K562 (cell line): ENCODE results near the gene ENKUR. TPM values are rescaled to one million over a fixed set of nuclear protein-coding genes. Genes with fewer than 3 reads are reported as not detected.

Experiments used
- CEBPG ChIP-seq, 3 experiments: fragments of 200-800 bp in 1 of 3; sonication (Bioruptor generic) in 1 of 3; sonication (generic) in 1 of 3; formaldehyde crosslinking in 1 of 3; IDR thresholded peaks in 2 of 3; conservative IDR thresholded peaks in 1 of 3; 2 replicates each; pipeline versions ENCODE4 v1.6.1 to v1.8.0; 2016 to 2022; ENCODE audit warnings: missing compliant biosample characterization in 2 of 3, missing genetic modification characterization in 2 of 3, mild to moderate bottlenecking in 1 of 3, missing genetic modification reagents in 1 of 3
- HNRNPLL ChIP-seq: fragments of 200-400 bp; formaldehyde crosslinking; IDR thresholded peaks from 2 replicates; pipeline ENCODE4 v1.6.1; 2017; ENCODE audit warnings: low read length, low read depth, mild to moderate bottlenecking; ENCODE audit not compliant: poor library complexity, severe bottlenecking
- HOXB6 ChIP-seq: fragments of 250-450 bp; sonication (Bioruptor Pico); IDR thresholded peaks from 2 replicates; pipeline ENCODE4 v1.5.1; 2022; ENCODE audit warnings: mild to moderate bottlenecking, borderline replicate concordance
- JUND ChIP-seq, 2 experiments: IDR thresholded peaks; 2 replicates in 1 of 2; 3 replicates in 1 of 2; pipeline ENCODE4 v1.6.1; 2011; ENCODE audit warnings: borderline replicate concordance in 2 of 2, low read depth in 2 of 2, low read length in 2 of 2, improper control_type of control experiment in 1 of 2, missing biosample characterization in 1 of 2, missing genetic modification characterization in 1 of 2, missing genetic modification reagents in 1 of 2
- MCM7 ChIP-seq, 2 experiments: fragments of 450-650 bp; IDR thresholded peaks; 2 replicates each; pipeline ENCODE4 v1.6.1; 2016 to 2018
- OTX1 ChIP-seq: fragments of 450-650 bp; formaldehyde crosslinking; IDR thresholded peaks from 2 replicates; pipeline ENCODE4 v1.4.0; 2022; ENCODE audit warnings: mild to moderate bottlenecking
- RB1 ChIP-seq: fragments of 450-650 bp; IDR thresholded peaks from 2 replicates; pipeline ENCODE4 v1.6.1; 2017; ENCODE audit warnings: low read depth, mild to moderate bottlenecking
- ZNF311 ChIP-seq: fragments of 250-450 bp; sonication (Bioruptor Pico); IDR thresholded peaks from 2 replicates; pipeline ENCODE4 v1.4.0; 2020; ENCODE audit warnings: mild to moderate bottlenecking, moderate library complexity
- ZNF551 ChIP-seq: fragments of 250-450 bp; sonication (Bioruptor Pico); IDR thresholded peaks from 2 replicates; pipeline ENCODE4 v1.5.0; 2021; ENCODE audit warnings: mild to moderate bottlenecking, moderate library complexity
- ZNF76 ChIP-seq: fragments of 250-450 bp; sonication (Bioruptor Pico); IDR thresholded peaks from 2 replicates; pipeline ENCODE4 v1.4.0; 2020; ENCODE audit warnings: mild to moderate bottlenecking, moderate library complexity, borderline replicate concordance
- ZNF764 ChIP-seq: fragments of 250-450 bp; sonication (Bioruptor Pico); IDR thresholded peaks from 2 replicates; pipeline ENCODE4 v1.4.0; 2020; ENCODE audit warnings: low read depth, mild to moderate bottlenecking, moderate library complexity
- ZNF780A ChIP-seq: fragments of 250-450 bp; sonication (Bioruptor Pico); IDR thresholded peaks from 2 replicates; pipeline ENCODE4 v1.5.0; 2021; ENCODE audit warnings: mild to moderate bottlenecking
- ZNF830 ChIP-seq: fragments of 250-450 bp; sonication (Bioruptor Pico); IDR thresholded peaks from 2 replicates; pipeline ENCODE4 v1.5.0; 2021; ENCODE audit warnings: mild to moderate bottlenecking
- polyA plus RNA-seq, 8 experiments: library from polyadenylated mRNA; depleted of rRNA in 4 of 8; stranded (reverse) in 5 of 8; unstranded in 3 of 8; fragments of >200 nt; fragmentation: Nextera tagmentation in 2 of 8; fragmentation: Illumina TruSeq in 1 of 8; extraction: Ambion mirVana in 2 of 8; extraction: Trizol in 1 of 8; gene quantifications; 2 replicates each; pipeline versions ENCODE4 v1.2.1 to v1.2.3, GENCODE V29; 2011 to 2014; ENCODE audit warnings: inconsistent platforms in 1 of 8, missing spikeins in 1 of 8
- total RNA-seq, 7 experiments: library from RNA; depleted of rRNA in 6 of 7; stranded (reverse); fragments of >200 nt in 6 of 7; fragmentation: Illumina TruSeq in 2 of 7; extraction: Trizol in 2 of 7; gene quantifications; 2 replicates each; pipeline versions ENCODE4 v1.2.1 to v1.2.3, GENCODE V29; 2011 to 2021; ENCODE audit warnings: low replicate concordance in 1 of 7
- TF ChIP-seq, protein P1 (sequence below): fragments of 250-450 bp; sonication (Bioruptor Pico); IDR thresholded peaks from 2 replicates; pipeline ENCODE4 v1.5.1; 2021; ENCODE audit warnings: mild to moderate bottlenecking
- TF ChIP-seq, protein P2 (sequence below): fragments of 250-450 bp; sonication (Bioruptor Pico); IDR thresholded peaks from 2 replicates; pipeline ENCODE4 v1.4.0; 2020; ENCODE audit warnings: mild to moderate bottlenecking, moderate library complexity
- TF ChIP-seq, protein P3 (sequence below), 2 experiments: fragments of 450-650 bp in 1 of 2; sonication (generic) in 1 of 2; formaldehyde crosslinking in 1 of 2; IDR thresholded peaks in 1 of 2; conservative IDR thresholded peaks in 1 of 2; 2 replicates each; pipeline versions ENCODE4 v1.6.1 to v1.8.1; 2016 to 2023; ENCODE audit warnings: mild to moderate bottlenecking in 2 of 2, moderate library complexity in 2 of 2, inconsistent platforms in 1 of 2, missing genetic modification reagents in 1 of 2
- TF ChIP-seq, protein P4 (sequence below): fragments of 250-450 bp; sonication (Bioruptor Pico); IDR thresholded peaks from 2 replicates; pipeline ENCODE4 v1.8.0; 2022; ENCODE audit warnings: inconsistent platforms
- TF ChIP-seq, protein P5 (sequence below): fragments of 250-450 bp; sonication (Bioruptor Pico); IDR thresholded peaks from 2 replicates; pipeline ENCODE4 v1.8.0; 2021; ENCODE audit warnings: mild to moderate bottlenecking, moderate library complexity

ENKUR gene
- total and polyA plus RNA-seq, 9 of the 15 experiments (the other 6 are each of a cell fraction or from before 2014, with no cell fraction given) = 0.06 to 0.46 (median 0.20) TPM

DNA sequence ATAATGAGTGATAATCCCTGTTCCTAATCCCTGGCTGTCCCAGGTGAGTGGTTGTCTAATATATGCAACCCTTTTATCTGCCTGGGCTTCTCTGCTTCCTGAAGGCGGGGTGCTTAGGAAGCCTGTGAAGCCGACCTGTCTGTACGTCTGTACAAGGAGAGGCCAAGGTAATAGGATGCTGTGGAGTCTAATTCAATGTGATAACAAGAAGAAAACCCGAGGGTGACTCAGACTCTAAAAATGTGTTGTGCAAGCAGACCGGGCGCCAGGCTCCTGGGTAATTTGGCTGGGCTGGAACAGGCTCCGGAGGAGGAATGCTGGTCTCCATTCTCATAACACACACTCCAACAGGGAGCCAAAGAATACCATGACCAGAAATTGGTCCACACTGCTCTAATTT, 44.0 kb upstream of the ENKUR start (continued):
- TF ChIP-seq, protein P1, sequence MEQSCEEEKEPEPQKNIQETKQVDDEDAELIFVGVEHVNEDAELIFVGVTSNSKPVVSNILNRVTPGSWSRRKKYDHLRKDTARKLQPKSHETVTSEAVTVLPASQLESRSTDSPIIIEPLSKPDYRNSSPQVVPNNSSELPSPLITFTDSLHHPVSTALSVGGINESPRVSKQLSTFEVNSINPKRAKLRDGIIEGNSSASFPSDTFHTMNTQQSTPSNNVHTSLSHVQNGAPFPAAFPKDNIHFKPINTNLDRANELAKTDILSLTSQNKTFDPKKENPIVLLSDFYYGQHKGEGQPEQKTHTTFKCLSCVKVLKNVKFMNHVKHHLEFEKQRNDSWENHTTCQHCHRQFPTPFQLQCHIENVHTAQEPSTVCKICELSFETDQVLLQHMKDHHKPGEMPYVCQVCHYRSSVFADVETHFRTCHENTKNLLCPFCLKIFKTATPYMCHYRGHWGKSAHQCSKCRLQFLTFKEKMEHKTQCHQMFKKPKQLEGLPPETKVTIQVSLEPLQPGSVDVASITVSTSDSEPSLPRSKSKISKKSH (CRISPR knock-in tag) = no peak
- TF ChIP-seq, protein P2, sequence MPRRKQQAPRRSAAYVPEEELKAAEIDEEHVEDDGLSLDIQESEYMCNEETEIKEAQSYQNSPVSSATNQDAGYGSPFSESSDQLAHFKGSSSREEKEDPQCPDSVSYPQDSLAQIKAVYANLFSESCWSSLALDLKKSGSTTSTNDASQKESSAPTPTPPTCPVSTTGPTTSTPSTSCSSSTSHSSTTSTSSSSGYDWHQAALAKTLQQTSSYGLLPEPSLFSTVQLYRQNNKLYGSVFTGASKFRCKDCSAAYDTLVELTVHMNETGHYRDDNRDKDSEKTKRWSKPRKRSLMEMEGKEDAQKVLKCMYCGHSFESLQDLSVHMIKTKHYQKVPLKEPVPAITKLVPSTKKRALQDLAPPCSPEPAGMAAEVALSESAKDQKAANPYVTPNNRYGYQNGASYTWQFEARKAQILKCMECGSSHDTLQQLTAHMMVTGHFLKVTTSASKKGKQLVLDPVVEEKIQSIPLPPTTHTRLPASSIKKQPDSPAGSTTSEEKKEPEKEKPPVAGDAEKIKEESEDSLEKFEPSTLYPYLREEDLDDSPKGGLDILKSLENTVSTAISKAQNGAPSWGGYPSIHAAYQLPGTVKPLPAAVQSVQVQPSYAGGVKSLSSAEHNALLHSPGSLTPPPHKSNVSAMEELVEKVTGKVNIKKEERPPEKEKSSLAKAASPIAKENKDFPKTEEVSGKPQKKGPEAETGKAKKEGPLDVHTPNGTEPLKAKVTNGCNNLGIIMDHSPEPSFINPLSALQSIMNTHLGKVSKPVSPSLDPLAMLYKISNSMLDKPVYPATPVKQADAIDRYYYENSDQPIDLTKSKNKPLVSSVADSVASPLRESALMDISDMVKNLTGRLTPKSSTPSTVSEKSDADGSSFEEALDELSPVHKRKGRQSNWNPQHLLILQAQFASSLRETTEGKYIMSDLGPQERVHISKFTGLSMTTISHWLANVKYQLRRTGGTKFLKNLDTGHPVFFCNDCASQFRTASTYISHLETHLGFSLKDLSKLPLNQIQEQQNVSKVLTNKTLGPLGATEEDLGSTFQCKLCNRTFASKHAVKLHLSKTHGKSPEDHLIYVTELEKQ (CRISPR knock-in tag) = no peak
- TF ChIP-seq, protein P3, sequence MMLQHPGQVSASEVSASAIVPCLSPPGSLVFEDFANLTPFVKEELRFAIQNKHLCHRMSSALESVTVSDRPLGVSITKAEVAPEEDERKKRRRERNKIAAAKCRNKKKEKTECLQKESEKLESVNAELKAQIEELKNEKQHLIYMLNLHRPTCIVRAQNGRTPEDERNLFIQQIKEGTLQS (IDR thresholded peaks at IDR 0.05) = peak; percentile 93
- TF ChIP-seq, protein P3 (CRISPR knock-in tag; conservative IDR thresholded peaks at IDR 0.05) = peak; percentile 43; the same call in 1 of the 2 replicates
- TF ChIP-seq, protein P4, sequence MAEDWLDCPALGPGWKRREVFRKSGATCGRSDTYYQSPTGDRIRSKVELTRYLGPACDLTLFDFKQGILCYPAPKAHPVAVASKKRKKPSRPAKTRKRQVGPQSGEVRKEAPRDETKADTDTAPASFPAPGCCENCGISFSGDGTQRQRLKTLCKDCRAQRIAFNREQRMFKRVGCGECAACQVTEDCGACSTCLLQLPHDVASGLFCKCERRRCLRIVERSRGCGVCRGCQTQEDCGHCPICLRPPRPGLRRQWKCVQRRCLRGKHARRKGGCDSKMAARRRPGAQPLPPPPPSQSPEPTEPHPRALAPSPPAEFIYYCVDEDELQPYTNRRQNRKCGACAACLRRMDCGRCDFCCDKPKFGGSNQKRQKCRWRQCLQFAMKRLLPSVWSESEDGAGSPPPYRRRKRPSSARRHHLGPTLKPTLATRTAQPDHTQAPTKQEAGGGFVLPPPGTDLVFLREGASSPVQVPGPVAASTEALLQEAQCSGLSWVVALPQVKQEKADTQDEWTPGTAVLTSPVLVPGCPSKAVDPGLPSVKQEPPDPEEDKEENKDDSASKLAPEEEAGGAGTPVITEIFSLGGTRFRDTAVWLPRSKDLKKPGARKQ (CRISPR knock-in tag) = no peak
- no peak for TF ChIP-seq ZNF311
- TF ChIP-seq ZNF830 = no peak
- TF ChIP-seq, protein P5, sequence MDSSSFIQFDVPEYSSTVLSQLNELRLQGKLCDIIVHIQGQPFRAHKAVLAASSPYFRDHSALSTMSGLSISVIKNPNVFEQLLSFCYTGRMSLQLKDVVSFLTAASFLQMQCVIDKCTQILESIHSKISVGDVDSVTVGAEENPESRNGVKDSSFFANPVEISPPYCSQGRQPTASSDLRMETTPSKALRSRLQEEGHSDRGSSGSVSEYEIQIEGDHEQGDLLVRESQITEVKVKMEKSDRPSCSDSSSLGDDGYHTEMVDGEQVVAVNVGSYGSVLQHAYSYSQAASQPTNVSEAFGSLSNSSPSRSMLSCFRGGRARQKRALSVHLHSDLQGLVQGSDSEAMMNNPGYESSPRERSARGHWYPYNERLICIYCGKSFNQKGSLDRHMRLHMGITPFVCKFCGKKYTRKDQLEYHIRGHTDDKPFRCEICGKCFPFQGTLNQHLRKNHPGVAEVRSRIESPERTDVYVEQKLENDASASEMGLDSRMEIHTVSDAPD (CRISPR knock-in tag) = no peak
- no peak for TF ChIP-seq HNRNPLL
- TF ChIP-seq ZNF76 (CRISPR knock-in tag) = no peak
- TF ChIP-seq JUND (IDR thresholded peaks at IDR 0.05; ENCODE audit: borderline replicate concordance, low read depth, low read length) = peak; percentile 97
- peak; percentile 94; the same call in 2 of the 3 replicates for TF ChIP-seq JUND (tag; IDR thresholded peaks at IDR 0.05; ENCODE audit: borderline replicate concordance, low read depth, low read length)
- no peak for TF ChIP-seq HOXB6 (CRISPR knock-in tag)
- no peak for TF ChIP-seq MCM7 (IDR thresholded peaks at IDR 0.05)
- TF ChIP-seq CEBPG (CRISPR knock-in tag; IDR thresholded peaks at IDR 0.05) = peak; percentile 46; the same call in 1 of the 2 replicates
- TF ChIP-seq CEBPG (tag; conservative IDR thresholded peaks at IDR 0.05 in 1 of 2, IDR thresholded peaks at IDR 0.05 in 1 of 2) = peak; percentile 64 to 74; a peak in 3 of 4 replicates
- TF ChIP-seq ZNF764 (CRISPR knock-in tag) = no peak
- TF ChIP-seq ZNF780A (CRISPR knock-in tag) = no peak
- no peak for TF ChIP-seq ZNF551 (CRISPR knock-in tag)
- TF ChIP-seq OTX1 = no peak
- no peak for TF ChIP-seq RB1
